Measurements from ENCODE around the gene OSBP2. TPM values are rescaled to one million over a fixed set of nuclear protein-coding genes. Genes with fewer than 3 reads are reported as not detected.
"Not testable (repeated sequence)": the region's sequence is repeated elsewhere in the genome, so short reads cannot be mapped to it uniquely, and the experiment has no call there.

The OSBP2 gene
- polyA plus RNA-seq, 2 donors, result 2.5 to 2.7 TPM

GRCh38 chr22:30767661-30768060, 73.0 kb downstream of the OSBP2 start:
- no peaks in the 10 kb centered on the region for H3K27me3 ChIP-seq (ENCODE audit: control insufficient read depth in 1 of 2, insufficient read depth in 2 of 2, low read length in 2 of 2)
- WGBS, 2 donors, result 70 to 83% methylated on average over 6 of the region's 6 CpGs
- H3K9me3 ChIP-seq (ENCODE audit: control insufficient read depth in 2 of 2, insufficient read depth in 1 of 2, low read depth in 1 of 2, low read length in 1 of 2), result no peaks in the 10 kb centered on the region
- no peak overlapping the region for H3K27ac ChIP-seq (ENCODE audit: low read depth in 2 of 2, low read length in 1 of 2)
- no peak overlapping the region for H3K4me3 ChIP-seq (ENCODE audit: low read depth in 1 of 2, low read length in 2 of 2)
- H3K4me1 ChIP-seq (ENCODE audit: control insufficient read depth in 2 of 2, insufficient read depth in 2 of 2, low read length in 1 of 2), result peaks cover 0 to 2% of the 10 kb centered on the region in 2 donors
- no peaks in the 10 kb centered on the region for H3K36me3 ChIP-seq (ENCODE audit: control insufficient read depth in 2 of 2, insufficient read depth in 2 of 2, low read length in 1 of 2)

DNA sequence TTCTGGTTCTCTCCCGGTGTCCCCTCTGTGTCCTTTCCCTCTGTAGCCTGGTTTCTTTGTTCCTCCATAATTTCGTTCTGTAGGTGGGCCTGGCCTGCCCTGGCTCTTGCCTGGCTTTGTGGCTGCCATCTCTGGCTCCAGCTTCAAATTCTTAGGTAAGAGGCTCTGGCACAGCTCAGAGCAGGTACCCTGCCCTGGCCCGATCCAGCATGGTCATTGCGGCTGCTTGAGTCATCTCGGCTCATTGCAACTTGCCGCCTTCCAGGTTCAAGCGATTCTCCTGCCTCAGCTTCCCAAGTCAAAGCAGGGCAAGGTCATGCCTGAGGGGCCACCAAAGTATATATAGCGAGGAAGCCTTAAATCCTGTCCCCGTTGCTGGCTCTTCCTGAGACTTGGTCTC, 76.0 kb downstream of the OSBP2 start:
- no peaks in the 10 kb centered on the region for H3K36me3 ChIP-seq (ENCODE audit: control insufficient read depth in 2 of 2, insufficient read depth in 2 of 2, low read length in 1 of 2)
- 92 to 94% methylated on average over 9 of the region's 9 CpGs for WGBS, 2 donors
- H3K27ac ChIP-seq (ENCODE audit: low read depth in 2 of 2, low read length in 1 of 2), result no peak overlapping the region
- H3K4me1 ChIP-seq (ENCODE audit: control insufficient read depth in 2 of 2, insufficient read depth in 2 of 2, low read length in 1 of 2), result peaks cover 0 to 2% of the 10 kb centered on the region in 2 donors
- no peaks in the 10 kb centered on the region for H3K27me3 ChIP-seq (ENCODE audit: control insufficient read depth in 1 of 2, insufficient read depth in 2 of 2, low read length in 2 of 2)
- no peaks in the 10 kb centered on the region for H3K9me3 ChIP-seq (ENCODE audit: control insufficient read depth in 2 of 2, insufficient read depth in 1 of 2, low read depth in 1 of 2, low read length in 1 of 2)
- no peak overlapping the region for H3K4me3 ChIP-seq (ENCODE audit: low read depth in 1 of 2, low read length in 2 of 2)

DNA sequence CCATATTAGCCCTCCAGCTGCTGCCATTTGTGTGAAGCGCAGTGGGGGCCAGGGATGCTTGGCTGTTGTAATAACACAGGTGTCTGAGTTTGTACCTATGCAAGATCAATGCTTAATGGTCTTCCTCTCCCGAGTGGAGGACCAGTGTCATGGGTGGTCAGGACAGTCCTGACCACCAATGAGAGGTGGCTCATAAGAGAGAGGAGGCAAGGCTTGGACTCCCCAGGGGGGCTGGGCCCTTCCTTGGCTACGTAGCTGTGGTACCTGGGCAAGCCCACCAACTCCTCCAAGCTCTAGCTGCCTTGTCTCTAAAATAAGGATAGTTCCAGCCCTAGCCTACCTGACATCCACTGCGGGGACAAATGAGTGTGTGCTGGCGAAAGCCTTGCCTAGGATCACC, 79.2 kb downstream of the OSBP2 start:
- 91 to 92% methylated on average over 5 of the region's 5 CpGs for WGBS, 2 donors
- Histone ChIP-seq H3K9me3 (ENCODE audit: control insufficient read depth in 2 of 2, insufficient read depth in 1 of 2, low read depth in 1 of 2, low read length in 1 of 2) (no peaks in the 10 kb centered on the region), H3K4me1 (ENCODE audit: control insufficient read depth in 2 of 2, insufficient read depth in 2 of 2, low read length in 1 of 2) (peaks cover 0 to 2% of the 10 kb centered on the region in 2 donors), H3K27ac (ENCODE audit: low read depth in 2 of 2, low read length in 1 of 2) (no peak overlapping the region), H3K36me3 (ENCODE audit: control insufficient read depth in 2 of 2, insufficient read depth in 2 of 2, low read length in 1 of 2) (no peaks in the 10 kb centered on the region), H3K4me3 (ENCODE audit: low read depth in 1 of 2, low read length in 2 of 2) (no peak overlapping the region), H3K27me3 (ENCODE audit: control insufficient read depth in 1 of 2, insufficient read depth in 2 of 2, low read length in 2 of 2) (no peaks in the 10 kb centered on the region)

DNA sequence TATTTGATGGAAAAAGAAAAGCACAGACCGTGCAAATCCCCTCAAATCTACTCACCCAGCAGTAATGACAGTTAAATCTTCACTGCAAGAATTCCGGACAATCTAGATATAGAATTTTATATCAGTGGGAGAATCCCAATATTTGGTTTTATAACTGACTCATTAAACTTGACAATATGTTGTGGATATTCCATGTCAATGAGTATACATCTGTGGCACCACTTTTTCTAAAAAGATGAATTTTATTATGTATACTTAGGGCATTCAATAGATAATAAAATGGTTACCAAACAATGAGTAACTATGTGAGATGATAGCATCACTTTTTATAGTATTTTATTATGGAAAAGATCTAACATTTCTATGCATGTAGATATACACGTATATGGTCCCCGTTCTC, 79.9 kb downstream of the OSBP2 start:
- WGBS, 2 donors, result 94 to 96% methylated on average over 4 of the region's 4 CpGs
- no peaks in the 10 kb centered on the region for H3K9me3 ChIP-seq (ENCODE audit: control insufficient read depth in 2 of 2, insufficient read depth in 1 of 2, low read depth in 1 of 2, low read length in 1 of 2)
- H3K4me1 ChIP-seq (ENCODE audit: control insufficient read depth in 2 of 2, insufficient read depth in 2 of 2, low read length in 1 of 2), result peaks cover 0 to 2% of the 10 kb centered on the region in 2 donors
- H3K4me3 ChIP-seq (ENCODE audit: low read depth in 1 of 2, low read length in 2 of 2), result no peak overlapping the region
- no peaks in the 10 kb centered on the region for H3K27me3 ChIP-seq (ENCODE audit: control insufficient read depth in 1 of 2, insufficient read depth in 2 of 2, low read length in 2 of 2)
- H3K27ac ChIP-seq (ENCODE audit: low read depth in 2 of 2, low read length in 1 of 2), result no peak overlapping the region
- no peaks in the 10 kb centered on the region for H3K36me3 ChIP-seq (ENCODE audit: control insufficient read depth in 2 of 2, insufficient read depth in 2 of 2, low read length in 1 of 2)

- no peak overlapping the region for H3K27ac ChIP-seq (ENCODE audit: low read depth in 2 of 2, low read length in 1 of 2)
- no peaks in the 10 kb centered on the region for H3K27me3 ChIP-seq (ENCODE audit: control insufficient read depth in 1 of 2, insufficient read depth in 2 of 2, low read length in 2 of 2)
- 65 to 73% methylated on average over 3 of the region's 3 CpGs for WGBS, 2 donors
- H3K9me3 ChIP-seq (ENCODE audit: control insufficient read depth in 2 of 2, insufficient read depth in 1 of 2, low read depth in 1 of 2, low read length in 1 of 2), result no peaks in the 10 kb centered on the region
- peaks cover 0 to 2% of the 10 kb centered on the region in 2 donors for H3K4me1 ChIP-seq (ENCODE audit: control insufficient read depth in 2 of 2, insufficient read depth in 2 of 2, low read length in 1 of 2)
- no peaks in the 10 kb centered on the region for H3K36me3 ChIP-seq (ENCODE audit: control insufficient read depth in 2 of 2, insufficient read depth in 2 of 2, low read length in 1 of 2)
- no peak overlapping the region for H3K4me3 ChIP-seq (ENCODE audit: low read depth in 1 of 2, low read length in 2 of 2)
Measured at GRCh38 chr22:30776476-30776875, 81.8 kb downstream of the OSBP2 start.

GRCh38 chr22:30777146-30777545, 82.5 kb downstream of the OSBP2 start:
- H3K27ac ChIP-seq (ENCODE audit: low read depth in 2 of 2, low read length in 1 of 2); H3K4me1 ChIP-seq (ENCODE audit: control insufficient read depth in 2 of 2, insufficient read depth in 2 of 2, low read length in 1 of 2); H3K9me3 ChIP-seq (ENCODE audit: control insufficient read depth in 2 of 2, insufficient read depth in 1 of 2, low read depth in 1 of 2, low read length in 1 of 2); H3K27me3 ChIP-seq (ENCODE audit: control insufficient read depth in 1 of 2, insufficient read depth in 2 of 2, low read length in 2 of 2); H3K36me3 ChIP-seq (ENCODE audit: control insufficient read depth in 2 of 2, insufficient read depth in 2 of 2, low read length in 1 of 2); H3K4me3 ChIP-seq (ENCODE audit: low read depth in 1 of 2, low read length in 2 of 2): not testable (repeated sequence)
- 61 to 66% methylated on average over 6 of the region's 6 CpGs for WGBS, 2 donors

DNA sequence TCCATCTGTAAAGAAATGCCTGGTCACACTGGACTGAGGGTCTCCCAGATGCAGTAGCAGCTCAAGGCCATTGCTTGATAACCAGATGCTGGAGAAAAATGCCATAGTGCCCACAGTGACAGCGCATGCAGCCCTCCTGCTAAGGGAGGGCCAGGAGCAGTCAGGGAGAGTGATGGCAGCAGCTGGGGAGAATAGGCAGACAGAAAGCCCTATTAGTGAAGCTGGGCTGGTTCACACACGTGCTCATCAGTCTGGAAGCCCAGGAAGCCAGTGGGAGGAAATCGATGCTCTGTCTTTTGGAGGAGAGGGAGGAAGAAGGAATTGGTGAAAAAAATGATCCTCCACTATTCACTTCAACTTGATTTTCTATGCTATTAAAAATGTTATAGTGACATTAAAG, 82.9 kb downstream of the OSBP2 start:
- Histone ChIP-seq H3K27ac (ENCODE audit: low read depth in 2 of 2, low read length in 1 of 2) (no peak overlapping the region), H3K9me3 (ENCODE audit: control insufficient read depth in 2 of 2, insufficient read depth in 1 of 2, low read depth in 1 of 2, low read length in 1 of 2) (no peaks in the 10 kb centered on the region), H3K27me3 (ENCODE audit: control insufficient read depth in 1 of 2, insufficient read depth in 2 of 2, low read length in 2 of 2) (no peaks in the 10 kb centered on the region), H3K4me3 (ENCODE audit: low read depth in 1 of 2, low read length in 2 of 2) (no peak overlapping the region), H3K36me3 (ENCODE audit: control insufficient read depth in 2 of 2, insufficient read depth in 2 of 2, low read length in 1 of 2) (no peaks in the 10 kb centered on the region), H3K4me1 (ENCODE audit: control insufficient read depth in 2 of 2, insufficient read depth in 2 of 2, low read length in 1 of 2) (no peaks in the 10 kb centered on the region)
- WGBS, 2 donors, result 65 to 78% methylated on average over 3 of the region's 3 CpGs

- no peaks in the 10 kb centered on the region for H3K4me1 ChIP-seq (ENCODE audit: control insufficient read depth in 2 of 2, insufficient read depth in 2 of 2, low read length in 1 of 2)
- H3K27me3 ChIP-seq (ENCODE audit: control insufficient read depth in 1 of 2, insufficient read depth in 2 of 2, low read length in 2 of 2), result no peaks in the 10 kb centered on the region
- no peaks in the 10 kb centered on the region for H3K36me3 ChIP-seq (ENCODE audit: control insufficient read depth in 2 of 2, insufficient read depth in 2 of 2, low read length in 1 of 2)
- 88 to 91% methylated on average over 5 of the region's 5 CpGs for WGBS, 2 donors
- H3K4me3 ChIP-seq (ENCODE audit: low read depth in 1 of 2, low read length in 2 of 2), result no peak overlapping the region
- H3K9me3 ChIP-seq (ENCODE audit: control insufficient read depth in 2 of 2, insufficient read depth in 1 of 2, low read depth in 1 of 2, low read length in 1 of 2), result no peaks in the 10 kb centered on the region
- no peak overlapping the region for H3K27ac ChIP-seq (ENCODE audit: low read depth in 2 of 2, low read length in 1 of 2)
Measured at GRCh38 chr22:30778261-30778660, 83.6 kb downstream of the OSBP2 start.

DNA sequence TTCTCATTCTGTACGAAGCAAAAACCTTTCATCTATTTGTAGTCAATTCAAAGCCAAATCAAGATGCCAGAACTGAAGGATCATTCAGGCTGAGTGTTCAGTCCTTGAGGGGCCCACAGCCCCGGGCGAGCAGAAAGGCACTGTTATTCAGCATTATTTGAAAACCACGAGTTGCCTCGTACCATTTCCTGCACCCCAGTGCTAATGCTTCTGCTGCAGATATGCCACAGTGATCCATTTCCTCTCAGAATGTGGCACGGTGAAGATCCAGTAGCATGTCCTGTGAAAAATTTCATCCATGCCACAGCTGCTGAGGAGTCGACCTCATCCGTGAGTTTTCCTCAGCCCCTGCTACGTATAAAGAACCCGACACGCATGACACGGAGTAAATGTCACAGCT, 85.4 kb downstream of the OSBP2 start:
- Histone ChIP-seq H3K27ac (ENCODE audit: low read depth in 2 of 2, low read length in 1 of 2) (no peak overlapping the region), H3K27me3 (ENCODE audit: control insufficient read depth in 1 of 2, insufficient read depth in 2 of 2, low read length in 2 of 2) (no peaks in the 10 kb centered on the region), H3K4me3 (ENCODE audit: low read depth in 1 of 2, low read length in 2 of 2) (no peak overlapping the region), H3K9me3 (ENCODE audit: control insufficient read depth in 2 of 2, insufficient read depth in 1 of 2, low read depth in 1 of 2, low read length in 1 of 2) (no peaks in the 10 kb centered on the region), H3K4me1 (ENCODE audit: control insufficient read depth in 2 of 2, insufficient read depth in 2 of 2, low read length in 1 of 2) (no peaks in the 10 kb centered on the region), H3K36me3 (ENCODE audit: control insufficient read depth in 2 of 2, insufficient read depth in 2 of 2, low read length in 1 of 2) (no peaks in the 10 kb centered on the region)
- WGBS, 2 donors, result 74% methylated on average over 12 of the region's 12 CpGs

- Histone ChIP-seq H3K4me3 (ENCODE audit: low read depth in 1 of 2, low read length in 2 of 2) (no peak overlapping the region), H3K27me3 (ENCODE audit: control insufficient read depth in 1 of 2, insufficient read depth in 2 of 2, low read length in 2 of 2) (no peaks in the 10 kb centered on the region)
- WGBS, 2 donors, result 88 to 92% methylated on average over 6 of the region's 6 CpGs
Measured at GRCh38 chr22:30781271-30781875, 86.7 kb downstream of the OSBP2 start.

More at GRCh38 chr22:30781271-30781875, 86.7 kb downstream of the OSBP2 start:
- H3K27ac ChIP-seq (ENCODE audit: low read depth in 2 of 2, low read length in 1 of 2), result no peak overlapping the region
- no peaks in the 10 kb centered on the region for H3K36me3 ChIP-seq (ENCODE audit: control insufficient read depth in 2 of 2, insufficient read depth in 2 of 2, low read length in 1 of 2)
- no peaks in the 10 kb centered on the region for H3K9me3 ChIP-seq (ENCODE audit: control insufficient read depth in 2 of 2, insufficient read depth in 1 of 2, low read depth in 1 of 2, low read length in 1 of 2)
- H3K4me1 ChIP-seq (ENCODE audit: control insufficient read depth in 2 of 2, insufficient read depth in 2 of 2, low read length in 1 of 2), result no peaks in the 10 kb centered on the region

All from esophagus (tissue), 2 donors.